Daoy (cell line): ENCODE data around the gene PNKD. TPM values are rescaled to one million over a fixed set of nuclear protein-coding genes. Genes with fewer than 3 reads are reported as not detected.
A peak's percentile ranks its signal among the peaks of the same experiment; 100 is the strongest.
"Not testable (repeated sequence)": the region's sequence is repeated elsewhere in the genome, so short reads cannot be mapped to it uniquely, and the experiment has no call there.

Source experiments
- DNase-seq: peaks from one replicate; pipeline ENCODE4 v3.0.0-alpha.2; 2015; ENCODE audit warnings: low read depth
- total RNA-seq: library from RNA; depleted of rRNA; stranded (reverse); fragments of >200 nt; shearing (Covaris generic); gene quantifications from 2 replicates; pipeline ENCODE4 v1.2.3, GENCODE V29; 2014

Gene PNKD
- total RNA-seq, 1 experiment from 2014 or later = 36.4 TPM

- peak; percentile 90 for DNase-seq
Measured at GRCh38 chr2:218272531-218273212, 2.4 kb downstream of the PNKD start.

GRCh38 chr2:218273214-218273907 is 3.0 kb downstream of the PNKD start:
- DNase-seq = not testable (repeated sequence)

GRCh38 chr2:218273908-218274249 is 3.6 kb downstream of the PNKD start:
- no peak for DNase-seq

GRCh38 chr2:218274586-218274985 is 4.3 kb downstream of the PNKD start:
- no peak for DNase-seq

- DNase-seq = no peak
Measured at GRCh38 chr2:218275371-218276072, 5.2 kb downstream of the PNKD start.

- DNase-seq = no peak
Measured at GRCh38 chr2:218276986-218277755, 6.9 kb downstream of the PNKD start.

- DNase-seq = no peak
Measured at GRCh38 chr2:218277921-218278320, 7.6 kb downstream of the PNKD start.

GRCh38 chr2:218278531-218279360 is 8.4 kb downstream of the PNKD start:
- no peak for DNase-seq

GRCh38 chr2:218280260-218280870 is 10.0 kb downstream of the PNKD start:
- DNase-seq = no peak

GRCh38 chr2:218281449-218281848 is 11.1 kb downstream of the PNKD start:
- no peak for DNase-seq

GRCh38 chr2:218282173-218282991 is 12.1 kb downstream of the PNKD start:
- peak; percentile 65 for DNase-seq

- peak; percentile 84 for DNase-seq
Measured at GRCh38 chr2:218284106-218284811, 13.9 kb downstream of the PNKD start.

GRCh38 chr2:218285604-218286003 is 15.3 kb downstream of the PNKD start:
- DNase-seq = no peak

GRCh38 chr2:218286570-218287459 is 16.5 kb downstream of the PNKD start:
- peak; percentile 95 for DNase-seq

- DNase-seq = no peak
Measured at GRCh38 chr2:218289639-218290315, 19.5 kb downstream of the PNKD start.

GRCh38 chr2:218290316-218291261 is 20.3 kb downstream of the PNKD start:
- DNase-seq = no peak
